IMR-90 (cell line): ENCODE data around the gene PSRC1. TPM values are rescaled to one million over a fixed set of nuclear protein-coding genes. Genes with fewer than 3 reads are reported as not detected.
A peak's percentile ranks its signal among the peaks of the same experiment; 100 is the strongest.

Source experiments
- ATAC-seq: fragments of 200-7000 bp; cut with Tn5 transposase; 2 replicates; pipeline ENCODE4 v1.9.1; 2020; ENCODE audit warnings: low read depth, mild to moderate bottlenecking, moderate library complexity
- BruUV-seq: library from RNA; stranded (reverse); fragments of 400-500 nt; replicated peaks from 2 replicates; lab custom pipeline; 2021; lab: Mats Ljungman, UMichigan
- CTCF ChIA-PET: fragments of 300-600 bp; formaldehyde crosslinking; extraction: SDS; loops from one replicate; lab custom pipeline; 2021; ENCODE audit warnings: antibody characterized with exemption; lab: Yijun Ruan, JAX
- POLR2A ChIA-PET: fragments of 300-600 bp; sonication (Branson Sonifier 250); formaldehyde crosslinking; loops from one replicate; lab custom pipeline; 2022; ENCODE audit warnings: antibody characterized with exemption; ENCODE audit not compliant: unreplicated experiment; lab: Charles Lee
- DNase-seq: peaks from one replicate; pipeline ENCODE4 v3.0.0; 2013
- H2AFZ ChIP-seq: replicated peaks from 2 replicates; pipeline ENCODE3; 2013; ENCODE audit warnings: low read length, mild to moderate bottlenecking; ENCODE audit not compliant: poor library complexity
- H2AK5ac ChIP-seq: 2 replicates; pipeline ENCODE4 v1.6.1; 2013; ENCODE audit warnings: low read depth, low read length, inconsistent platforms
- H2AK9ac ChIP-seq: replicated peaks from 2 replicates; pipeline ENCODE3; 2013; ENCODE audit warnings: mild to moderate bottlenecking, low read depth, low read length, moderate library complexity; ENCODE audit not compliant: poor library complexity
- H2BK120ac ChIP-seq: 2 replicates; pipeline ENCODE4 v1.6.1; 2013; ENCODE audit warnings: low read depth, low read length, inconsistent platforms
- H2BK15ac ChIP-seq: 3 replicates; pipeline ENCODE4 v1.6.1; 2013; ENCODE audit warnings: low read depth, low read length, inconsistent platforms
- H2BK20ac ChIP-seq: 2 replicates; pipeline ENCODE4 v1.6.1; 2013; ENCODE audit warnings: low read depth, mild to moderate bottlenecking, inconsistent platforms, low read length, moderate library complexity
- H2BK5ac ChIP-seq: 2 replicates; pipeline ENCODE4 v1.6.1; 2013; ENCODE audit warnings: mild to moderate bottlenecking, low read depth, low read length, inconsistent platforms; ENCODE audit not compliant: poor library complexity, severe bottlenecking
- H3K14ac ChIP-seq: replicated peaks from 2 replicates; pipeline ENCODE4 v1.6.1; 2013; ENCODE audit warnings: low read depth, low read length, inconsistent platforms
- H3K18ac ChIP-seq: 2 replicates; pipeline ENCODE4 v1.6.1; 2013; ENCODE audit warnings: low read depth, low read length, control low read depth
- H3K23ac ChIP-seq: 2 replicates; pipeline ENCODE4 v1.6.1; 2013; ENCODE audit warnings: low read depth, low read length, inconsistent platforms
- H3K27ac ChIP-seq: 2 replicates; pipeline ENCODE4 v1.5.1; 2013; ENCODE audit warnings: mild to moderate bottlenecking, control low read depth, low read length; ENCODE audit not compliant: insufficient read depth
- H3K27me3 ChIP-seq: 2 replicates; pipeline ENCODE4 v1.6.1; 2013; ENCODE audit warnings: low read length; ENCODE audit not compliant: control insufficient read depth, insufficient read depth
- H3K36me3 ChIP-seq: 2 replicates; pipeline ENCODE4 v1.6.1; 2013; ENCODE audit warnings: low read length, mixed read lengths; ENCODE audit not compliant: control insufficient read depth, insufficient read depth
- H3K4ac ChIP-seq: 2 replicates; pipeline ENCODE4 v1.6.1; 2013; ENCODE audit warnings: low read depth, low read length, inconsistent platforms
- H3K4me1 ChIP-seq: 2 replicates; pipeline ENCODE4 v1.6.1; 2013; ENCODE audit warnings: low read length, mixed read lengths; ENCODE audit not compliant: control insufficient read depth, insufficient read depth
- H3K4me2 ChIP-seq: 2 replicates; pipeline ENCODE4 v1.6.1; 2013; ENCODE audit warnings: low read depth, mild to moderate bottlenecking, control low read depth, low read length, moderate library complexity
- H3K4me3 ChIP-seq: 2 replicates; pipeline ENCODE4 v1.5.1; 2013; ENCODE audit warnings: low read depth, mild to moderate bottlenecking, control low read depth, low read length, moderate library complexity; ENCODE audit not compliant: insufficient read depth
- H3K56ac ChIP-seq: 2 replicates; pipeline ENCODE4 v1.6.1; 2013; ENCODE audit warnings: low read length, inconsistent platforms; ENCODE audit not compliant: insufficient read depth; ENCODE audit errors: extremely low read depth
- H3K79me1 ChIP-seq, 2 experiments: 2 replicates each; pipeline ENCODE4 v1.6.1; 2013; ENCODE audit warnings: low read length in 2 of 2, inconsistent platforms in 1 of 2, low read depth in 1 of 2
- H3K9ac ChIP-seq: 2 replicates; pipeline ENCODE4 v1.6.1; 2013; ENCODE audit warnings: low read depth, low read length, control low read depth
- H3K9me1 ChIP-seq: 2 replicates; pipeline ENCODE4 v1.6.1; 2013; ENCODE audit warnings: low read length, inconsistent platforms; ENCODE audit not compliant: insufficient read depth
- H3K9me3 ChIP-seq: 2 replicates; pipeline ENCODE4 v1.6.1; 2013; ENCODE audit warnings: low read length; ENCODE audit not compliant: control insufficient read depth, insufficient read depth
- H4K20me1 ChIP-seq: 2 replicates; pipeline ENCODE4 v1.6.1; 2013; ENCODE audit warnings: low read length, inconsistent platforms; ENCODE audit not compliant: insufficient read depth
- H4K5ac ChIP-seq: 2 replicates; pipeline ENCODE4 v1.6.1; 2013; ENCODE audit warnings: mild to moderate bottlenecking, low read depth, low read length, control low read depth
- H4K8ac ChIP-seq, 2 experiments: 2 replicates each; pipeline ENCODE4 v1.6.1; 2013; ENCODE audit warnings: low read depth in 2 of 2, low read length in 2 of 2, control low read depth in 1 of 2, inconsistent platforms in 1 of 2
- H4K91ac ChIP-seq: 2 replicates; pipeline ENCODE4 v1.6.1; 2013; ENCODE audit warnings: low read depth, low read length, inconsistent platforms; ENCODE audit not compliant: insufficient read depth
- BHLHE40 ChIP-seq: fragments of 150-350 bp; IDR thresholded peaks from 2 replicates; pipeline ENCODE4 v1.6.1; 2016; ENCODE audit warnings: mild to moderate bottlenecking, low read depth, low read length
- CEBPB ChIP-seq: IDR thresholded peaks from 2 replicates; pipeline ENCODE4 v1.6.1; 2012; ENCODE audit warnings: low read depth, low read length, improper control_type of control experiment
- FOS ChIP-seq: fragments of 150-350 bp; IDR thresholded peaks from 2 replicates; pipeline ENCODE4 v1.6.1; 2016; ENCODE audit warnings: low read depth, low read length
- MAFK ChIP-seq: IDR thresholded peaks from 2 replicates; pipeline ENCODE4 v1.6.1; 2012; ENCODE audit warnings: low read depth, low read length, improper control_type of control experiment
- MAZ ChIP-seq: IDR thresholded peaks from 2 replicates; pipeline ENCODE4 v1.6.1; 2012; ENCODE audit warnings: low read depth, mild to moderate bottlenecking, low read length, improper control_type of control experiment, moderate library complexity, borderline replicate concordance
- POLR2A ChIP-seq: IDR thresholded peaks from 2 replicates; pipeline ENCODE4 v1.6.1; 2012; ENCODE audit warnings: mild to moderate bottlenecking, low read depth, low read length
- RCOR1 ChIP-seq: IDR thresholded peaks from 2 replicates; pipeline ENCODE4 v1.6.1; 2012; ENCODE audit warnings: mild to moderate bottlenecking, low read length, improper control_type of control experiment; ENCODE audit not compliant: insufficient replicate concordance
- RFX5 ChIP-seq: IDR thresholded peaks from 2 replicates; pipeline ENCODE4 v1.8.0; 2012; ENCODE audit warnings: low read depth, mild to moderate bottlenecking, low read length, moderate library complexity
- SMC3 ChIP-seq: fragments of 150-350 bp; IDR thresholded peaks from 2 replicates; pipeline ENCODE4 v1.6.1; 2016; ENCODE audit warnings: low read depth, mild to moderate bottlenecking, antibody characterized with exemption, low read length, moderate library complexity
- WGBS, 2 experiments: methylation state at CpG; one replicate each; pipeline versions ENCODE4 v1.1.5 to v1.1.7; 2013; ENCODE audit warnings: missing lambda C conversion rate in 2 of 2; ENCODE audit not compliant: insufficient read length in 1 of 2; ENCODE audit errors: extremely low coverage in 2 of 2; 5-methylcytosine and 5-hydroxymethylcytosine counted together
- dilution Hi-C: fragments of 300-500 bp; cut with HindIII; formaldehyde crosslinking; loops from one replicate; pipeline ENCODE4 v1.14.3; 2018; ENCODE audit warnings: low sequenced_read_pairs; ENCODE audit not compliant: unreplicated experiment
- in situ Hi-C: fragments of 300-500 bp; cut with MboI; formaldehyde crosslinking; loops from 3 replicates; pipeline ENCODE4 v1.14.3; 2019; ENCODE audit warnings: low sequenced_read_pairs, inconsistent platforms, mixed read lengths
- intact Hi-C: fragments of 100-400 bp; cut with micrococcal nuclease; formaldehyde crosslinking; loops from 2 replicates; pipeline ENCODE4 v1.10.0; 2022
- polyA plus RNA-seq, 3 experiments: library from polyadenylated mRNA; depleted of rRNA; stranded (reverse); fragments of >200 nt; gene quantifications; 2 replicates each; pipeline ENCODE4 v1.2.3, GENCODE V29; 2012; ENCODE audit warnings: low replicate concordance in 1 of 3
- total RNA-seq: library from RNA; depleted of rRNA; stranded (reverse); fragments of >200 nt; gene quantifications from 2 replicates; pipeline ENCODE4 v1.2.3, GENCODE V29; 2012
- TF ChIP-seq, protein P1 (sequence below): conservative IDR thresholded peaks from 2 replicates; pipeline ENCODE4 v1.5.1; 2012; ENCODE audit warnings: mild to moderate bottlenecking, low read depth, low read length, improper control_type of control experiment
- TF ChIP-seq, protein P2 (sequence below): fragments of 150-350 bp; IDR thresholded peaks from 2 replicates; pipeline ENCODE4 v1.6.1; 2016; ENCODE audit warnings: low read depth, mild to moderate bottlenecking, low read length, moderate library complexity, borderline replicate concordance
- TF ChIP-seq, protein P3 (sequence below): fragments of 150-350 bp; IDR thresholded peaks from 2 replicates; pipeline ENCODE4 v1.6.1; 2017; ENCODE audit warnings: mild to moderate bottlenecking, antibody characterized with exemption, low read length, low read depth

Gene PSRC1
- total and polyA plus RNA-seq, 2 of the 4 experiments (the other 2 are of a cell fraction), result 34.6 to 40.3 TPM

DNA sequence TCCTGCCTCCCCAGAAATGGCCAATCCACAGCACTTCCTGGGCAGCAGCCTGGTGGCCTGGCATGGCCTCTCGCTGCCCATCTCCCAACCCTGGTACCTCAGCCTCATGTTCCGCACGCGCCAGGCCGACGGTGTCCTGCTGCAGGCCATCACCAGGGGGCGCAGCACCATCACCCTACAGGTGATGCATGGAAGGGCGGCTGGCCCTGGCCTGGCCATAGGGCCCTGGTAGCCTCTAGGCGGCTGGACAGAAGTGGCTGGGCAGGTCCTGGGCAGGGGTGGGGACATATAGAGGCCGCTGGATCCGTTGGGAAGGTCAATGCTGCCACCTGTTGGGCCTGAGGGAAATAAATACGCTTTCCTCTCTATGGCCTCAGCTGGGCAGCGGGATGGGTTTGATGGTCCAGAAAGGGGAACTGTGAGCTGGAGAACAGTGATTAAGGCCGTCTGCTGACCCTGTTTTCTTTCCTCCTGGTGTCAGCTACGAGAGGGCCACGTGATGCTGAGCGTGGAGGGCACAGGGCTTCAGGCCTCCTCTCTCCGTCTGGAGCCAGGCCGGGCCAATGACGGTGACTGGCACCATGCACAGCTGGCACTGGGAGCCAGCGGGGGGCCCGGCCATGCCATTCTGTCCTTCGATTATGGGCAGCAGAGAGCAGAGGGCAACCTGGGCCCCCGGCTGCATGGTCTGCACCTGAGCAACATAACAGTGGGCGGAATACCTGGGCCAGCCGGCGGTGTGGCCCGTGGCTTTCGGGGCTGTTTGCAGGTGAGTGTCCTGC lies 19.2 kb downstream of the PSRC1 start (continued):
- TF ChIP-seq POLR2A (no peak), RCOR1 (no peak), CEBPB (no peak)

DNA sequence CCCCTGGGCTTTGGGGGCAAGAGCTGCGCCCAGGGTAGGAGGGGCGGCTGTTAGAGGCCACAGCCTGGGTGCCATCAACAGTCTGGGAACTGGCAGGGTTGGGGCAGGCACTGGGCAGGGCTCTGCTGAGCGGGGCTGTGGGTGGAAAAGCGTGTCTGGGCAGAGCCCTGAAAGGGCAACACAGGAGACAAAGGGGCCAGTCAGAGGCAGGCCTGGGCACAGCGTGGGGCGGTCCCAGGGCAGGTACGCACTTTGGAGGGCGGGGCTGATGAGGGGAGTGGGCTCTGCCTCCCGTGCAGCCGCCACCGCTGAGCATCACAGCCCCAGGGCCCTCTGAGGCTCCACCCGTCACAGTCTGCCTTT lies 19.7 kb downstream of the PSRC1 start:
- Histone ChIP-seq H3K18ac (no peak overlapping the region), H4K20me1 (no peaks in the 10 kb centered on the region), H2BK120ac (peak overlapping the region; percentile 57), H4K5ac (no peak overlapping the region), H2BK5ac (no peak overlapping the region), H3K56ac (no peak overlapping the region), H3K27me3 (no peaks in the 10 kb centered on the region), H2BK20ac (no peak overlapping the region; the same call in 1 of the 2 replicates), H3K4me3 (no peak overlapping the region), H3K4me1 (no peaks in the 10 kb centered on the region), H3K9me3 (no peaks in the 10 kb centered on the region), H4K8ac (peak overlapping the region in 1 of 2 experiments; percentile 47; a peak in 1 of 4 replicates), H2AK9ac (peak overlapping the region; percentile 83), H3K14ac (no peak overlapping the region), H2BK15ac (no peak overlapping the region), H3K27ac (no peak overlapping the region), H4K91ac (no peak overlapping the region), H3K23ac (no peak overlapping the region), H2AFZ (peak overlapping the region; percentile 82), H3K36me3 (no peaks in the 10 kb centered on the region), H3K9ac (no peak overlapping the region), H2AK5ac (peak overlapping the region; percentile 73), H3K4ac (peak overlapping the region; percentile 61; the same call in 1 of the 2 replicates), H3K79me1 (no peaks in the 10 kb centered on the region), H3K9me1 (no peaks in the 10 kb centered on the region; the same call in 1 of the 2 replicates), H3K4me2 (no peak overlapping the region)
- WGBS, 2 experiments, result 84% methylated on average over 11 of the region's 12 CpGs; no CpG with 5 or more reads in 1 of the 2 experiments
- ATAC-seq (no peak), DNase-seq (no peak)
- dilution Hi-C loops, result no loop called here
- ChIA-PET POLR2A (no interaction called here), CTCF (no interaction called here)
- in situ Hi-C loops, result loop anchor here (10.0 kb wide), 1 partner anchor 272 kb away; the partner anchor contains the start of gene GPR61
- intact Hi-C loops, result loop anchor here (1.0 to 5.0 kb wide), 4 partner anchors 62 to 269 kb away; a partner anchor contains a TSS
- BruUV-seq, result no TSS peak
- TF ChIP-seq MAFK, result no peak
- TF ChIP-seq CEBPB, result no peak
- no peak for TF ChIP-seq SMC3
- TF ChIP-seq FOS, result no peak
- no peak for TF ChIP-seq RCOR1
- TF ChIP-seq, protein P1, sequence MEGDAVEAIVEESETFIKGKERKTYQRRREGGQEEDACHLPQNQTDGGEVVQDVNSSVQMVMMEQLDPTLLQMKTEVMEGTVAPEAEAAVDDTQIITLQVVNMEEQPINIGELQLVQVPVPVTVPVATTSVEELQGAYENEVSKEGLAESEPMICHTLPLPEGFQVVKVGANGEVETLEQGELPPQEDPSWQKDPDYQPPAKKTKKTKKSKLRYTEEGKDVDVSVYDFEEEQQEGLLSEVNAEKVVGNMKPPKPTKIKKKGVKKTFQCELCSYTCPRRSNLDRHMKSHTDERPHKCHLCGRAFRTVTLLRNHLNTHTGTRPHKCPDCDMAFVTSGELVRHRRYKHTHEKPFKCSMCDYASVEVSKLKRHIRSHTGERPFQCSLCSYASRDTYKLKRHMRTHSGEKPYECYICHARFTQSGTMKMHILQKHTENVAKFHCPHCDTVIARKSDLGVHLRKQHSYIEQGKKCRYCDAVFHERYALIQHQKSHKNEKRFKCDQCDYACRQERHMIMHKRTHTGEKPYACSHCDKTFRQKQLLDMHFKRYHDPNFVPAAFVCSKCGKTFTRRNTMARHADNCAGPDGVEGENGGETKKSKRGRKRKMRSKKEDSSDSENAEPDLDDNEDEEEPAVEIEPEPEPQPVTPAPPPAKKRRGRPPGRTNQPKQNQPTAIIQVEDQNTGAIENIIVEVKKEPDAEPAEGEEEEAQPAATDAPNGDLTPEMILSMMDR, result no peak
- TF ChIP-seq, protein P2, sequence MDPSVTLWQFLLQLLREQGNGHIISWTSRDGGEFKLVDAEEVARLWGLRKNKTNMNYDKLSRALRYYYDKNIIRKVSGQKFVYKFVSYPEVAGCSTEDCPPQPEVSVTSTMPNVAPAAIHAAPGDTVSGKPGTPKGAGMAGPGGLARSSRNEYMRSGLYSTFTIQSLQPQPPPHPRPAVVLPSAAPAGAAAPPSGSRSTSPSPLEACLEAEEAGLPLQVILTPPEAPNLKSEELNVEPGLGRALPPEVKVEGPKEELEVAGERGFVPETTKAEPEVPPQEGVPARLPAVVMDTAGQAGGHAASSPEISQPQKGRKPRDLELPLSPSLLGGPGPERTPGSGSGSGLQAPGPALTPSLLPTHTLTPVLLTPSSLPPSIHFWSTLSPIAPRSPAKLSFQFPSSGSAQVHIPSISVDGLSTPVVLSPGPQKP, result no peak
- no peak for TF ChIP-seq RFX5
- no peak for TF ChIP-seq MAZ
- TF ChIP-seq BHLHE40, result no peak
- no peak for TF ChIP-seq POLR2A
- TF ChIP-seq, protein P3, sequence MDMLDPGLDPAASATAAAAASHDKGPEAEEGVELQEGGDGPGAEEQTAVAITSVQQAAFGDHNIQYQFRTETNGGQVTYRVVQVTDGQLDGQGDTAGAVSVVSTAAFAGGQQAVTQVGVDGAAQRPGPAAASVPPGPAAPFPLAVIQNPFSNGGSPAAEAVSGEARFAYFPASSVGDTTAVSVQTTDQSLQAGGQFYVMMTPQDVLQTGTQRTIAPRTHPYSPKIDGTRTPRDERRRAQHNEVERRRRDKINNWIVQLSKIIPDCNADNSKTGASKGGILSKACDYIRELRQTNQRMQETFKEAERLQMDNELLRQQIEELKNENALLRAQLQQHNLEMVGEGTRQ, result no peak
